Skeletal muscle tissue (tissue), 4 donors: ENCODE measurements around the gene TNK2. TPM values are rescaled to one million over a fixed set of nuclear protein-coding genes. Genes with fewer than 3 reads are reported as not detected.
"Not testable (repeated sequence)": the region's sequence is repeated elsewhere in the genome, so short reads cannot be mapped to it uniquely, and the experiment has no call there.

Experiments used
- H3K27ac ChIP-seq: one replicate; pipeline ENCODE4 v1.7.0; 2013; ENCODE audit warnings: mild to moderate bottlenecking, low read depth, low read length, inconsistent platforms
- H3K27me3 ChIP-seq, 3 donors: one replicate each; pipeline ENCODE4 v1.7.0; 2013; ENCODE audit warnings: low read length in 3 of 3; ENCODE audit not compliant: control insufficient read depth in 3 of 3, insufficient read depth in 3 of 3
- H3K36me3 ChIP-seq, 3 donors: one replicate each; pipeline ENCODE4 v1.7.0; 2013; ENCODE audit warnings: low read length in 3 of 3; ENCODE audit not compliant: control insufficient read depth in 3 of 3, insufficient read depth in 3 of 3
- H3K4me1 ChIP-seq, 3 donors: one replicate each; pipeline ENCODE4 v1.7.0; 2013; ENCODE audit warnings: low read length in 3 of 3, mild to moderate bottlenecking in 3 of 3; ENCODE audit not compliant: control insufficient read depth in 3 of 3, insufficient read depth in 3 of 3
- H3K4me3 ChIP-seq, 3 donors: one replicate each; pipeline ENCODE4 v1.7.0; 2013; ENCODE audit warnings: low read length in 3 of 3
- H3K9ac ChIP-seq, 3 donors: one replicate each; pipeline ENCODE4 v1.7.0; 2013; ENCODE audit warnings: low read length in 3 of 3, mild to moderate bottlenecking in 3 of 3, moderate library complexity in 2 of 3, low read depth in 1 of 3
- H3K9me3 ChIP-seq, 3 donors: one replicate each; pipeline ENCODE4 v1.7.0; 2013; ENCODE audit warnings: low read length in 3 of 3; ENCODE audit not compliant: control insufficient read depth in 3 of 3
- total RNA-seq: library from RNA; depleted of rRNA; stranded (reverse); fragments of >200 nt; gene quantifications from one replicate; pipeline ENCODE4 v1.2.3, GENCODE V29; 2014
- donor health status: Osteomylitis.

Gene TNK2
- total RNA-seq, 1 donor from 2014 or later: 9.9 TPM

DNA sequence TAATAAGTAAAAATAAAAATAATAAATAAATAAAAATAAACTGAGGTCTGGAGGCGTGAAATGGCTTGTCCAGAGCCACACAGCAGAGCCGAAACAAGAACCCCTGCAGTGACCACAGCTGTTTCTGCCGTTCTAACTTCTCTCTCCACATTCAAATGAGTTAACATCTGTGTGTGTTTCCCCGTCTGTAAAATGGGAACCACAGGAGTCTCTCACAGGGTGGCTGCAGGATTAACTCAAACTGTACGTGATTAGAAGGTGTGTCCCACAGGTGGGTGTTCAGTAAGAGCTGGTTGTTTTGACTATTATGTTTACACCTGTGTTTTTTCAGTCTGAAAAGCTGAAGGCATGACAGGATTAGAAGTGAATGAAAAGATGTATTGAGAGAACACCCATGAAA is 69.6 kb downstream of the TNK2 start:
- no peaks in the 10 kb centered on the region for H3K9me3 ChIP-seq
- H3K27me3 ChIP-seq: peaks cover 8 to 16% (median 9%) of the 10 kb centered on the region in 3 donors
- no peak overlapping the region for H3K27ac ChIP-seq
- H3K4me1 ChIP-seq: peaks cover 0 to 3% (median 0%) of the 10 kb centered on the region in 3 donors
- H3K9ac ChIP-seq: no peak overlapping the region
- no peaks in the 10 kb centered on the region for H3K36me3 ChIP-seq
- no peak overlapping the region for H3K4me3 ChIP-seq

DNA sequence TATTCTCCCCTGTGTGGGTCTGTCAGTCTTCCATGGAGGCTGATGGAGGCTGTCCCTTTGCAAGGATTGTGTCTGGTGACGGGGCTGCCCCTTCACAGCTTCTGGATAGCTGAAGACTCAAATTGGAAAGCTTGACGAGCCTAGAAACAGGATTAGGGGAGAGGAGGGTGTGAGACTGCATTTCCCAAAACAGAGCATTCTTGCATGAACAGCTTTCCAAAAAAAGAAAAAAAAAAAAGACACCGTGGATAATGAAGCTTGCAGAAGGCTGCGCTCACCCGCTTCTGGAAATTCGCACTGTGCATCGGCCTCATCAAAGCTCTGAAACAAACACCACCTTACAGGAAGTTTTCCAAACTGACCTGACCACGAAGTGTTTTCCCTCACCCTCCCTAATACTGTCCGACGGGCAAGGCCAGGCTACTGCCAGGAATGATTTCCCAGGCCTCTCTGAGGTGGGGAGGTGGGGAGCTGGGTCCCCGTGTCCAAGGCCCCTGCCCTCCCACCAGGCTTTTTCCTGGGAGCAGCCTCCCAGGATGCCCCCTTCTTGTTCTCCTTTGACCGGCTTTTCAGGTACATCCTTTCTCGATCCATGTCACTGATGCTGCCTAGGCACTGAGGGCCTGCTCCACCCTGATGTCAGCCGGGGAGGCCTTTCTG is 71.7 kb downstream of the TNK2 start:
- peaks cover 0 to 3% (median 0%) of the 10 kb centered on the region in 3 donors for H3K4me1 ChIP-seq

DNA sequence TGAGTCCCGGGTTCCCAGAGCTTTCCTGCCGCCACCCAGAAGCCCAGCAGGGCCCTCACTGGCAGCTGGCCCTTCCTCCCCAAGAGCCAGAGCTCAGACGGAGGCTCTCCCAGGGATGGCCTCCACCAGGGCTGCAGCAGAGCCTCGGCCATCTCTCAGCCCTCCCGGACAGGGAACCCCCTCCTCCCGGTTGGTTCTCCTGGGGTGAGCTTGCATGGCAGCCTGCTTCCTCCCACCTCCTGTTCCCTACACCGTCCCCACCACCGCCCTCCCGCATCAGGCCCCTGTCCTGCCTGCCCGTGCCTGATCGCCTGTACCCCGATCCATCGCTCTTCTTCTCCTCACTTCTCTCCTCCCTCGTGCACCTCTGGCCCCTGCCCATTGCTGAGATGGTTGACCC is 72.6 kb downstream of the TNK2 start:
- H3K9me3 ChIP-seq: no peaks in the 10 kb centered on the region
- H3K36me3 ChIP-seq: no peaks in the 10 kb centered on the region
- H3K27ac ChIP-seq: no peak overlapping the region
- peaks cover 0 to 3% (median 0%) of the 10 kb centered on the region in 3 donors for H3K4me1 ChIP-seq
- H3K27me3 ChIP-seq: peaks cover 8 to 16% (median 9%) of the 10 kb centered on the region in 3 donors
- no peak overlapping the region for H3K4me3 ChIP-seq
- H3K9ac ChIP-seq: no peak overlapping the region

More for the DNA sequence above, 71.7 kb downstream of the TNK2 start:
- Histone ChIP-seq H3K4me3 (no peak overlapping the region), H3K36me3 (no peaks in the 10 kb centered on the region), H3K9ac (no peak overlapping the region), H3K9me3 (no peaks in the 10 kb centered on the region), H3K27ac (no peak overlapping the region), H3K27me3 (peaks cover 8 to 16% (median 9%) of the 10 kb centered on the region in 3 donors)

DNA sequence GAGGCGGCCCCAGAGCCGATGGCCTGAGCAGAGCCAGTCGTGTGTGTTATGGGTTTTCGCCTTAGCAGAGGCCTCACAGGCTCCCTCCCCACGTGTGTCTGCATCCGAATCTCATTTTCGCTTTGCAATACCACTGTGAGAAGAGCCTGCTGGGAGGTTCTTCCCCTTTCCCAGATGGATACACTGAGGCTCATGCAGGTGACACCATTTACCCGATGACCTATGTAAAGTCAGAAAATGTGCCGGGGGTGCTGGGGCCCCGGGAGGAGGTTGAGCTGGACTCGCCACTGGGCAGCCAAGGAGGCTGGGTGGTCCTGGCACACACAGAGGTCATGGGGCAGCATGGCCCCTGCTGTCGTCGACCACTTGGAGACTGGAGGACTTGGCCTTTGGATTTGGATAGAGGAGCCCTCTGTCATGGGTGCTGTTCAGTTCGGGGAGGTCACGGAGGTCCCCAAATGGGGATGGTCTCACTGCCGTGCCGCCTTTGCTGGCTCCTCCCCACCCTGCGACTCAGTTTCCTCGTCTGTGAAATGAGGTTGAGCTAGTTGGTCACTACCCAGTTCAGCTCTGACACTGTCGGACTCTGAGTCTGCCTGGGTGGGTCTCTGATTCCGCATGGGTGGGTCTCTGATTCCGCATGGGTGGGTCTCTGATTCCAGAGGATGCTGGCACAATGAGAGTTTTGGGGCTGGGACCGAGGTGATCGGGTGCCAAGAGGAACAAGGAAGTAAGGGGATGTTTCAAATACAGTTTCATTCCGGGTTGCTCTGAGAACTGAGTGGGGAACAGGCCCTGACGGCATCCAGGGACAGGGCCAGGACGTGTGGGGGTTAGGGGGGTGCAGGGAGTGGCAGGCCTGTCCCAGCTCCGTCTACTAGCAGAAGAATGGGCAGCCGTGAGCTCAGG is 73.4 kb downstream of the TNK2 start:
- no peaks in the 10 kb centered on the region for H3K36me3 ChIP-seq
- peaks cover 0 to 3% (median 0%) of the 10 kb centered on the region in 3 donors for H3K4me1 ChIP-seq
- H3K27me3 ChIP-seq: peaks cover 8 to 16% (median 9%) of the 10 kb centered on the region in 3 donors
- no peaks in the 10 kb centered on the region for H3K9me3 ChIP-seq
- no peak overlapping the region for H3K9ac ChIP-seq
- H3K4me3 ChIP-seq: no peak overlapping the region
- no peak overlapping the region for H3K27ac ChIP-seq

DNA sequence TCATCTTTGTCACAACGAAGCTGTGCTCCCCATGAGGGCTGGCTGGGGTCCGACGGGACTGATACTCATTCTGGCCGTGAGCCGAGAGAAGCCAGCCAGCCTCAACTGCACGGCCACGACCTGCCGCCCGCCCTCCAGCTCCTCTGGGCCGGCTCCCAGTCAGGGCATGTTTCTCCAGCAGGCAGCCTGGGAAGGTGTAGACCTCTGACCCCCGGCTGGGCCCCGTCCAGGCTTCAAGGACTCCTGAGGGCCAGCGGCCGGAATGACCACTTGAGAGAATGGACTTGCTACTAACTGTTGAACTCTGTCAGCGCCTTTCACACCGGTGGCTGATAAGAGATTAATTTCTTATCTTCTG is 78.5 kb downstream of the TNK2 start:
- H3K4me3 ChIP-seq: no peak overlapping the region

DNA sequence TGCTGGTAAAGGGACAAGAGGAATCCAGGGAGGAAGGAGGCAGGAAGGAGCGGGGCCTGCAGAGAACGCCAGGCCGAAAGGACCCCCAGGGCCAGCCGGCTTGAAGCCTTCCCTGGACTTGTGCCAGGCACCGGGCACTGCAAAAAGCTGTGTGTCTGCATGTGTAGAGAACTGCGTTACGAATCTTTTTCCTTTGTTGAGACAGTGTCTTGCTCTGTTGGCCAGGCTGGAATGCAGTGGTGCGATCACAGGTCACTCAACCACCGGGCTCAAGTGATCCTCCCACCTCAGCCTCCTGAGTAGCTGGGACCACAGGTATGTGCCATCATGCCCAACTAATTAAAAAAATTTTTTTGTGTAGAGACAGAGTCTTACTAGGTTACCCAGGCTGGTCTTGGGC is 79.6 kb downstream of the TNK2 start:
- Histone ChIP-seq H3K27ac (no peak overlapping the region), H3K27me3 (peaks cover 0 to 9% (median 3%) of the 10 kb centered on the region in 3 donors), H3K9ac (no peak overlapping the region), H3K9me3 (no peaks in the 10 kb centered on the region), H3K4me3 (no peak overlapping the region), H3K36me3 (no peaks in the 10 kb centered on the region), H3K4me1 (no peaks in the 10 kb centered on the region)

More for the DNA sequence above, 78.5 kb downstream of the TNK2 start:
- Histone ChIP-seq H3K27me3 (peaks cover 0 to 9% (median 3%) of the 10 kb centered on the region in 3 donors), H3K27ac (no peak overlapping the region), H3K9ac (no peak overlapping the region), H3K9me3 (no peaks in the 10 kb centered on the region), H3K36me3 (no peaks in the 10 kb centered on the region), H3K4me1 (no peaks in the 10 kb centered on the region)

DNA sequence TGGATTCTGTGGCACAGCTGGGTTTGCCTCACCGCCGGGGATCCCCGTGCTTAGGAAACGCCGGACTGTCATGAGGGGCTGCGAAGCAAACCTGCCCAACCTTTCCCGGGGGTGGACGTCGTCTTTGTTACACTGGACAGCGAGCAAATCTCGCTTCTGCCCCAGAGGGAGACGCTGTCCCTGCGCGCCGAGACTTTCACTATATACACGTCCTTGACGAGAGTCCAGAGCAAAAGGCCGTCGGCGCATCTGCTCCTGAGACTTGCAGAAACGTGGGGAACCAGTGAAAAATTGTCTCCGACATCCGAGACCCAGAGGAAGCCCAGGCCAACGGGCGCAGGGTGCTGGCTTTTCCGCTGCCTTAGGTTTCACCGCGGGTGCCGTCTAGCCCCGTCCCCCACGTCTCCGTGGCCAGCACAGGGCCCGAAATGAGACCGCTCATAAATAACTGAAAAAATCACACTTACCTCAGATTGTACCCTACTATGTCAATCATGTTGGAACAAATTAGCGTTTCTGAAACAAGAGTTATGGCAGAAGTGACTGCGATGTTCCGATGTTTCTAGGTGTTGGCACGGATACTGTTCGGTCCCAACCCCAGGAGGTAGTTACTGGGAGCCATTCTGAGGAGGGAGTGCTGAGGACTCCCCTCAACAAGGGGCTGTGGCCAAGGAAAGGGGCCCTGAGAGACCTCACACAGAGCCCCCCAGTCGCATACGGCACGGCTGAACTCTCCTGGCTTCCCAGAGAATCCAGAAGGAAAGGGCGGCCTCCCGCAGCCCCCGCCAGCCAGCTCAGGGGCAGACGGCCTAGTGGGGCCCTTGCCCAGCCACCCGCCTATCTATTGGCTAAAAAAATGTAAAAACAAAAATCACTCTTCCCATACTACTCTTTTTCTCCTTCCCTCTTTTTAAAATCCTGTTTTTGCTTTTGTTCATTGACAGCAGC is 82.2 kb downstream of the TNK2 start:
- Histone ChIP-seq H3K9me3 (no peaks in the 10 kb centered on the region), H3K27ac (no peak overlapping the region), H3K9ac (no peak overlapping the region), H3K4me1 (no peaks in the 10 kb centered on the region), H3K27me3 (peaks cover 5 to 18% (median 11%) of the 10 kb centered on the region in 3 donors), H3K36me3 (no peaks in the 10 kb centered on the region), H3K4me3 (no peak overlapping the region)

DNA sequence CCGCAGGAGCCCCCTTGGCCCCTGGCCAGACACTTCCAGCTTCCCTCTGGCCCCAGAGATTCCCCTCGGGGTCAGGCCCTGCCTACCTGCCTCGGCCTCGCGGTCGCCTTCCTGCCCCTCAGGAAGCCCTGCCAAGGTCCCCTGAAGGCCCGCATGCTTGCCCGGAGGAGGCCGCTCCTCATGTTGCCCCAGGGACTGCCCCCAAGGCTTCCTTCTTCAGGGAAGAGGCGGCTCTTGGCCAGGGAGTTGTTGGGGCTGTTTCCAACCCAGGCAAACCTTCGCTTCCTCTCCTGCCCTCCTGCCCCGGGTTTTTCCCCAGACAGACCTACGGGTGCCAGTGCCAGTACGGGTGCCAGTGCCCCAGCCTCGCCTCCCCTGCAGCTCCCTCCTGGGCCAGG is 83.2 kb downstream of the TNK2 start:
- no peak overlapping the region for H3K9ac ChIP-seq
- H3K4me1 ChIP-seq: peaks cover 0 to 2% (median under 1%) of the 10 kb centered on the region in 3 donors
- H3K27ac ChIP-seq: no peak overlapping the region
- H3K36me3 ChIP-seq: no peaks in the 10 kb centered on the region
- peaks cover 8 to 25% (median 11%) of the 10 kb centered on the region in 3 donors for H3K27me3 ChIP-seq
- H3K9me3 ChIP-seq: no peaks in the 10 kb centered on the region
- H3K4me3 ChIP-seq: no peak overlapping the region

DNA sequence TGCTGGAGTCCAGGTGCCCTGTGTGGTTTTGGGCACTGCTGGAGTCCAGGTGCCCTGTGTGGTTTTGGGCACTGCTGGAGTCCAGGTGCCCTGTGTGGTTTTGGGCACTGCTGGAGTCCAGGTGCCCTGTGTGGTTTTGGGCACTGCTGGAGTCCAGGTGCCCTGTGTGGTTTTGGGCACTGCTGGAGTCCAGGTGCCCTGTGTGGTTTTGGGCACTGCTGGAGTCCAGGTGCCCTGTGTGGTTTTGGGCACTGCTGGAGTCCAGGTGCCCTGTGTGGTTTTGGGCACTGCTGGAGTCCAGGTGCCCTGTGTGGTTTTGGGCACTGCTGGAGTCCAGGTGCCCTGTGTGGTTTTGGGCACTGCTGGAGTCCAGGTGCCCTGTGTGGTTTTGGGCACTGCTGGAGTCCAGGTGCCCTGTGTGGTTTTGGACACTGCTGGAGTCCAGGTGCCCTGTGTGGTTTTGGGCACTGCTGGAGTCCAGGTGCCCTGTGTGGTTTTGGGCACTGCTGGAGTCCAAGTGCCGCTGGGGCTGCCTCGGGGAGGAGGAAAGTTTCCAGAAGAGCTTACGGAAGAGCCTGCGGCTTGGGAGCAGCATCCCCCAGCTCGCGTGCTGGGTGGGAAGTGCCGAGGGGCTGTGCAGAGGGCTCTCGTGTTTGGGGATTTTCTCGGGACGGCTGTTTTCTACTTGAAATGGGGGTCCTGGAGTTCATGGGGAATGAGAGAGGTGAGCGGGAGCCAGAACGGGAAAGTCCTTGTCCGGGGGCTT is 83.7 kb downstream of the TNK2 start:
- H3K36me3 ChIP-seq, H3K9ac ChIP-seq, H3K27ac ChIP-seq, H3K4me3 ChIP-seq, H3K9me3 ChIP-seq, H3K4me1 ChIP-seq: not testable (repeated sequence)
- H3K27me3 ChIP-seq: peaks cover 8 to 26% (median 10%) of the 10 kb centered on the region in 3 donors
